A673 (cell line): ENCODE results near the gene KANK4. TPM values are rescaled to one million over a fixed set of nuclear protein-coding genes. Genes with fewer than 3 reads are reported as not detected.
"Not testable (repeated sequence)": the region's sequence is repeated elsewhere in the genome, so short reads cannot be mapped to it uniquely, and the experiment has no call there.

Experiments
- BruUV-seq: library from RNA; stranded (reverse); fragments of 400-500 nt; replicated peaks from 2 replicates; lab custom pipeline; 2021; lab: Mats Ljungman, UMichigan
- CTCF ChIA-PET: fragments of 300-600 bp; sonication (Branson Sonifier 250); formaldehyde crosslinking; loops from one replicate; lab custom pipeline; 2022; ENCODE audit warnings: antibody characterized with exemption; lab: Charles Lee
- POLR2A ChIA-PET: fragments of 300-600 bp; sonication (Branson Sonifier 250); formaldehyde crosslinking; loops from one replicate; lab custom pipeline; 2022; ENCODE audit warnings: antibody characterized with exemption; ENCODE audit not compliant: low non-redundant PET; lab: Charles Lee
- DNase-seq: peaks from one replicate; pipeline ENCODE4 v3.0.0-alpha.2; 2015; ENCODE audit warnings: low spot score
- H3K27ac ChIP-seq: fragments of 200-600 bp; sonication (generic); 2 replicates; pipeline ENCODE4 v1.5.1; 2016; ENCODE audit warnings: mixed run types, low read depth, mild to moderate bottlenecking, mixed read lengths, antibody characterized with exemption, low read length; ENCODE audit not compliant: poor library complexity, severe bottlenecking
- H3K27me3 ChIP-seq: fragments of 200-600 bp; sonication (generic); replicated peaks from 2 replicates; pipeline ENCODE4 v1.6.1; 2017; ENCODE audit warnings: mixed run types, low read depth, mild to moderate bottlenecking, mixed read lengths, antibody characterized with exemption, low read length; ENCODE audit not compliant: insufficient read depth, poor library complexity
- H3K36me3 ChIP-seq: fragments of 200-600 bp; sonication (generic); 2 replicates; pipeline ENCODE4 v1.6.1; 2016; ENCODE audit warnings: mixed run types, mild to moderate bottlenecking, mixed read lengths, antibody characterized with exemption, low read length; ENCODE audit not compliant: insufficient read depth, poor library complexity, severe bottlenecking
- H3K4me1 ChIP-seq: fragments of 200-600 bp; sonication (generic); 2 replicates; pipeline ENCODE4 v1.6.1; 2017; ENCODE audit warnings: mixed run types, mild to moderate bottlenecking, mixed read lengths, antibody characterized with exemption, low read length; ENCODE audit not compliant: insufficient read depth, poor library complexity, severe bottlenecking
- H3K4me3 ChIP-seq: fragments of 200-600 bp; sonication (generic); 2 replicates; pipeline ENCODE4 v1.5.1; 2016; ENCODE audit warnings: low read depth, mixed run types, mild to moderate bottlenecking, mixed read lengths, low read length; ENCODE audit not compliant: poor library complexity, severe bottlenecking
- H3K9me3 ChIP-seq: fragments of 200-600 bp; sonication (generic); 2 replicates; pipeline ENCODE4 v1.6.1; 2016; ENCODE audit warnings: mixed run types, low read depth, mild to moderate bottlenecking, mixed read lengths, antibody characterized with exemption, low read length; ENCODE audit not compliant: poor library complexity, severe bottlenecking
- CTCF ChIP-seq: fragments of 300-800, 200-600 bp; sonication (generic); conservative IDR thresholded peaks from 2 replicates; pipeline ENCODE4 v1.5.1; 2017; ENCODE audit warnings: low read depth, mild to moderate bottlenecking, antibody characterized with exemption, low read length, moderate library complexity, mixed read lengths
- EZH2 ChIP-seq: fragments of 200-600 bp; sonication (generic); IDR thresholded peaks from 2 replicates; pipeline ENCODE4 v1.6.1; 2017; ENCODE audit warnings: borderline replicate concordance, low read depth, mild to moderate bottlenecking, mixed read lengths, antibody characterized with exemption, low read length; ENCODE audit not compliant: poor library complexity, severe bottlenecking
- intact Hi-C: fragments of 100-400 bp; cut with micrococcal nuclease; formaldehyde crosslinking; loops from one replicate; pipeline ENCODE4 v1.10.0; 2022; ENCODE audit not compliant: unreplicated experiment
- total RNA-seq: library from RNA; stranded (reverse); gene quantifications from 2 replicates; pipeline ENCODE4 v1.2.3, GENCODE V29; 2021

The KANK4 gene
- total RNA-seq, 1 experiment from 2014 or later: 0.24 TPM

GRCh38 chr1:62245201-62245600 is 74.0 kb downstream of the KANK4 start:
- CTCF ChIA-PET: no interaction called here
- intact Hi-C loops: no loop called here
- no peak overlapping the region for H3K4me3 ChIP-seq
- no peak for DNase-seq
- no peaks in the 10 kb centered on the region for H3K27me3 ChIP-seq
- H3K27ac ChIP-seq: no peak overlapping the region
- POLR2A ChIA-PET: no interaction called here
- no TSS peak for BruUV-seq
- H3K9me3 ChIP-seq: no peaks in the 10 kb centered on the region
- TF ChIP-seq EZH2 (no peak), CTCF (no peak)
- no peaks in the 10 kb centered on the region for H3K36me3 ChIP-seq
- H3K4me1 ChIP-seq: no peaks in the 10 kb centered on the region

DNA sequence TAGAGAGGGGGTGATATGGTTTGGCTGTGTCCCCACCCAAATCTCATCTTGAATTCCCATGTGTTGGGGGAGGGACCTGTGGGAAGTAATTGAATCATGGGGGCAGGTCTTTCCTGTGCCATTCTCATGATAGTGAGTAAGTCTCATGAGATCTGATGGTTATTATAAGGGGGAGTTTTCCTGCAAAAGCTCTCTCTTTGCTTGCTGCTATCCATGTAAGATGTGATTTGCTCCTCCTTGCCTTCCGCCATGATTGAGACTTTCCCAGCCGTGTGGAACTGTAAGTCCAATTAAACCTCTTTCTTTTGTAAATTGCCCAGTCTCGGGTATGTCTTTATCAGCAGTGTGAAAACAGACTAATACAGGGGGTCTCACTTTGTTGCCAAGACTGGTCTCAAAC is 74.9 kb downstream of the KANK4 start:
- H3K27me3 ChIP-seq, H3K9me3 ChIP-seq, H3K4me3 ChIP-seq, H3K4me1 ChIP-seq, POLR2A ChIA-PET, H3K27ac ChIP-seq, H3K36me3 ChIP-seq, BruUV-seq, intact Hi-C loops, DNase-seq: not testable (repeated sequence)
- CTCF ChIA-PET: interaction anchor here (0.6 kb wide), 1 partner anchor 786 kb away, joined by 5 read pairs; no protein-coding TSS in a partner anchor

GRCh38 chr1:62241371-62242131 is 77.7 kb downstream of the KANK4 start:
- CTCF ChIA-PET: no interaction called here
- Histone ChIP-seq H3K27me3 (no peaks in the 10 kb centered on the region), H3K36me3 (no peaks in the 10 kb centered on the region), H3K9me3 (no peaks in the 10 kb centered on the region), H3K4me3 (no peak overlapping the region), H3K4me1 (no peaks in the 10 kb centered on the region), H3K27ac (no peak overlapping the region)
- POLR2A ChIA-PET: no interaction called here
- no peak for DNase-seq
- BruUV-seq: no TSS peak
- intact Hi-C loops: no loop called here
- TF ChIP-seq CTCF (no peak), EZH2 (no peak)
